HCT116 (cell line): ENCODE measurements around the gene RAI14. TPM values are rescaled to one million over a fixed set of nuclear protein-coding genes. Genes with fewer than 3 reads are reported as not detected.

Experiments used
- ATAC-seq: fragments of 200-7000 bp; cut with Tn5 transposase; 2 replicates; pipeline ENCODE4 v1.9.1; 2020; ENCODE audit warnings: mild to moderate bottlenecking, moderate library complexity
- BruUV-seq: library from RNA; stranded (reverse); fragments of 400-500 nt; replicated peaks from 2 replicates; lab custom pipeline; 2021; lab: Mats Ljungman, UMichigan
- CTCF ChIA-PET: fragments of 300-600 bp; sonication (Branson Sonifier 250); formaldehyde crosslinking; loops from one replicate; lab custom pipeline; 2021; ENCODE audit warnings: antibody characterized with exemption; lab: Charles Lee
- POLR2A ChIA-PET: fragments of 300-600, 350-600 bp; sonication (Branson Sonifier 250); formaldehyde crosslinking; loops from one replicate; lab custom pipeline; 2021; ENCODE audit warnings: antibody characterized with exemption; lab: Charles Lee
- RAD21 ChIA-PET, 2 experiments: fragments of 300-600 bp; sonication (Branson Sonifier 250); formaldehyde crosslinking; loops; one replicate each; lab custom pipeline; 2023; ENCODE audit warnings: low total read pairs in 2 of 2; ENCODE audit not compliant: uncharacterized antibody in 2 of 2, unreplicated experiment in 2 of 2, low non-redundant PET in 1 of 2; lab: Charles Lee
- DNase-seq: peaks from one replicate; pipeline ENCODE4 v3.0.0-alpha.2; 2010; ENCODE audit warnings: low read depth, low spot score
- H2AFZ ChIP-seq: fragments of 200-600 bp; shearing (Covaris generic), sonication (generic); 2 replicates; pipeline ENCODE4 v1.6.1; 2017; ENCODE audit warnings: low read depth, mixed run types, mixed read lengths, antibody characterized with exemption, low read length; ENCODE audit not compliant: poor library complexity, severe bottlenecking
- H3K27ac ChIP-seq: 2 replicates; pipeline ENCODE4 v1.5.1; 2012; ENCODE audit warnings: low read depth, low read length
- H3K27me3 ChIP-seq: fragments of 200-600 bp; sonication (generic); 2 replicates; pipeline ENCODE4 v1.6.1; 2016; ENCODE audit warnings: mixed run types, low read length, mixed read lengths; ENCODE audit not compliant: insufficient read depth
- H3K36me3 ChIP-seq, 2 experiments: fragments of 200-500 bp in 1 of 2; fragments of 200-600 bp in 1 of 2; sonication (Bioruptor generic) in 1 of 2; sonication (generic) in 1 of 2; 2 replicates each; pipeline versions ENCODE4 v1.5.1 to v1.6.1; 2014 to 2016; ENCODE audit warnings: low read length in 2 of 2, inconsistent platforms in 1 of 2, mixed read lengths in 1 of 2, mixed run types in 1 of 2; ENCODE audit not compliant: insufficient read depth in 2 of 2, control insufficient read depth in 1 of 2
- H3K4me1 ChIP-seq, 2 experiments: fragments of 200-600 bp in 1 of 2; sonication (generic) in 1 of 2; 2 replicates each; pipeline versions ENCODE4 v1.5.1 to v1.6.1; 2012 to 2017; ENCODE audit warnings: low read length in 2 of 2, inconsistent platforms in 1 of 2, mild to moderate bottlenecking in 1 of 2, mixed read lengths in 1 of 2, mixed run types in 1 of 2, moderate library complexity in 1 of 2; ENCODE audit not compliant: insufficient read depth in 2 of 2, control insufficient read depth in 1 of 2
- H3K4me2 ChIP-seq: fragments of 200-600 bp; sonication (generic); 2 replicates; pipeline ENCODE4 v1.6.1; 2017; ENCODE audit warnings: mixed run types, low read length, mixed read lengths
- H3K4me3 ChIP-seq, 2 experiments: fragments of 200-600 bp in 1 of 2; sonication (generic) in 1 of 2; replicated peaks in 1 of 2; 2 replicates each; pipeline ENCODE4 v1.5.1; 2011 to 2016; ENCODE audit warnings: low read length in 2 of 2, control low read depth in 1 of 2, low read depth in 1 of 2, mild to moderate bottlenecking in 1 of 2, mixed read lengths in 1 of 2, mixed run types in 1 of 2
- H3K79me2 ChIP-seq: fragments of 200-600 bp; sonication (generic); 2 replicates; pipeline ENCODE4 v1.6.1; 2017; ENCODE audit warnings: mild to moderate bottlenecking, mixed run types, low read length, moderate library complexity, mixed read lengths; ENCODE audit not compliant: insufficient read depth
- H3K9ac ChIP-seq: fragments of 200-600 bp; sonication (generic); 2 replicates; pipeline ENCODE4 v1.6.1; 2016; ENCODE audit warnings: low read length, mixed read lengths
- H3K9me2 ChIP-seq: fragments of 200-600 bp; sonication (generic), shearing (Covaris generic); 2 replicates; pipeline ENCODE4 v1.6.1; 2017; ENCODE audit warnings: mixed run types, mild to moderate bottlenecking, moderate library complexity; ENCODE audit not compliant: insufficient read depth
- H3K9me3 ChIP-seq, 2 experiments: fragments of 200-500 bp in 1 of 2; fragments of 200-600 bp in 1 of 2; sonication (Bioruptor generic) in 1 of 2; sonication (generic) in 1 of 2; 2 replicates each; pipeline ENCODE4 v1.6.1; 2014 to 2017; ENCODE audit warnings: low read length in 2 of 2, mixed read lengths in 2 of 2, inconsistent platforms in 1 of 2, low read depth in 1 of 2, mild to moderate bottlenecking in 1 of 2, mixed run types in 1 of 2, moderate library complexity in 1 of 2; ENCODE audit not compliant: control insufficient read depth in 1 of 2, insufficient read depth in 1 of 2
- H4K20me1 ChIP-seq: fragments of 200-600 bp; sonication (generic), shearing (Covaris generic); 2 replicates; pipeline ENCODE4 v1.6.1; 2017; ENCODE audit warnings: mixed run types, mild to moderate bottlenecking, moderate library complexity; ENCODE audit not compliant: insufficient read depth
- CBX3 ChIP-seq: IDR thresholded peaks from 2 replicates; pipeline ENCODE4 v1.6.1; 2012; ENCODE audit warnings: low read depth
- CEBPB ChIP-seq: IDR thresholded peaks from 2 replicates; pipeline ENCODE4 v1.6.1; 2012; ENCODE audit warnings: low read depth
- CTCF ChIP-seq, 3 experiments: fragments of 200-600 bp in 1 of 3; sonication (generic) in 1 of 3; IDR thresholded peaks in 2 of 3; conservative IDR thresholded peaks in 1 of 3; 2 replicates each; pipeline ENCODE4 v1.5.1; 2012 to 2017; ENCODE audit warnings: low read depth in 2 of 3, low read length in 2 of 3, antibody characterized with exemption in 1 of 3, borderline replicate concordance in 1 of 3, control low read depth in 1 of 3, mild to moderate bottlenecking in 1 of 3, mixed read lengths in 1 of 3, mixed run types in 1 of 3, moderate library complexity in 1 of 3; ENCODE audit not compliant: insufficient read depth in 1 of 3
- EGR1 ChIP-seq: IDR thresholded peaks from 2 replicates; pipeline ENCODE4 v1.6.1; 2012; ENCODE audit warnings: low read depth
- ELF1 ChIP-seq: IDR thresholded peaks from 2 replicates; pipeline ENCODE4 v1.6.1; 2012; ENCODE audit warnings: low read depth, borderline replicate concordance
- EZH2phosphoT487 ChIP-seq: fragments of 200-600 bp; IDR thresholded peaks from 2 replicates; pipeline ENCODE4 v1.6.1; 2018; ENCODE audit warnings: antibody characterized with exemption, borderline replicate concordance
- FOSL1 ChIP-seq: IDR thresholded peaks from 2 replicates; pipeline ENCODE4 v1.6.1; 2012; ENCODE audit warnings: low read depth
- JUND ChIP-seq: IDR thresholded peaks from 2 replicates; pipeline ENCODE4 v1.6.1; 2012
- POLR2AphosphoS5 ChIP-seq: IDR thresholded peaks from 2 replicates; pipeline ENCODE4 v1.6.1; 2011; ENCODE audit warnings: mild to moderate bottlenecking, low read depth, low read length, moderate library complexity
- SIN3A ChIP-seq: IDR thresholded peaks from 2 replicates; pipeline ENCODE4 v1.6.1; 2012; ENCODE audit warnings: low read depth
- SP1 ChIP-seq: IDR thresholded peaks from 2 replicates; pipeline ENCODE4 v1.6.1; 2012; ENCODE audit warnings: low read depth
- SRF ChIP-seq: IDR thresholded peaks from 2 replicates; pipeline ENCODE4 v1.6.1; 2012; ENCODE audit warnings: low read depth
- TCF7L2 ChIP-seq: IDR thresholded peaks from 2 replicates; pipeline ENCODE4 v1.7.0; 2011; ENCODE audit warnings: borderline replicate concordance, inconsistent platforms; ENCODE audit not compliant: insufficient read depth, insufficient read length; ENCODE audit errors: extremely low read depth
- YY1 ChIP-seq: IDR thresholded peaks from 2 replicates; pipeline ENCODE4 v1.6.1; 2011; ENCODE audit warnings: low read length, low read depth, moderate library complexity, mild to moderate bottlenecking; ENCODE audit not compliant: insufficient replicate concordance; ENCODE audit errors: extremely low read depth
- ZBTB33 ChIP-seq: IDR thresholded peaks from 2 replicates; pipeline ENCODE4 v1.6.1; 2011; ENCODE audit warnings: mild to moderate bottlenecking, low read length, moderate library complexity; ENCODE audit not compliant: insufficient replicate concordance; ENCODE audit errors: extremely low read depth
- ZFX ChIP-seq: fragments of 450-650 bp; IDR thresholded peaks from 2 replicates; pipeline ENCODE4 v1.6.1; 2017
- ZNF274 ChIP-seq: fragments of 200-500 bp; sonication (Bioruptor generic); IDR thresholded peaks from 2 replicates; pipeline ENCODE4 v1.6.1; 2014; ENCODE audit warnings: mild to moderate bottlenecking, low read depth, low read length, inconsistent platforms
- intact Hi-C: fragments of 100-400 bp; cut with micrococcal nuclease; formaldehyde crosslinking; loops from 2 replicates; pipeline ENCODE4 v1.10.0; 2022
- total RNA-seq: library from RNA; stranded (reverse); gene quantifications from one replicate; pipeline ENCODE4 v1.2.1, GENCODE V29; 2021; ENCODE audit not compliant: unreplicated experiment
- TF ChIP-seq, protein P1 (sequence below): IDR thresholded peaks from 2 replicates; pipeline ENCODE4 v1.6.1; 2012

RAI14 gene
- total RNA-seq, 1 experiment from 2014 or later, result 47.9 TPM

- Histone ChIP-seq H3K9ac (no peak overlapping the region), H3K36me3 (no peaks in the 10 kb centered on the region), H3K4me1 (peaks cover 0 to 6% of the 10 kb centered on the region in 2 experiments; a peak in 1 of 4 replicates), H3K4me2 (no peak overlapping the region), H3K27ac (no peak overlapping the region), H4K20me1 (no peaks in the 10 kb centered on the region), H3K79me2 (peaks cover 19% of the 10 kb centered on the region; the same call in 1 of the 2 replicates), H2AFZ (no peak overlapping the region), H3K9me2 (no peaks in the 10 kb centered on the region), H3K27me3 (no peaks in the 10 kb centered on the region)
- POLR2A ChIA-PET, result no interaction called here
- CTCF ChIA-PET, result no interaction called here
- intact Hi-C loops, result no loop called here
- DNase-seq (no peak), ATAC-seq (no peak)
- no TSS peak for BruUV-seq
- no peak for TF ChIP-seq ZFX
- TF ChIP-seq, protein P1, sequence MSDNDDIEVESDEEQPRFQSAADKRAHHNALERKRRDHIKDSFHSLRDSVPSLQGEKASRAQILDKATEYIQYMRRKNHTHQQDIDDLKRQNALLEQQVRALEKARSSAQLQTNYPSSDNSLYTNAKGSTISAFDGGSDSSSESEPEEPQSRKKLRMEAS, result no peak
- TF ChIP-seq, all 23 proteins: peak for 0
- no peaks in the 10 kb centered on the region for H3K9me3 ChIP-seq
- RAD21 ChIA-PET, result no interaction called here
- H3K4me3 ChIP-seq, result no peak overlapping the region
Measured at GRCh38 chr5:34718516-34718915, 62.4 kb downstream of the RAI14 start.

DNA sequence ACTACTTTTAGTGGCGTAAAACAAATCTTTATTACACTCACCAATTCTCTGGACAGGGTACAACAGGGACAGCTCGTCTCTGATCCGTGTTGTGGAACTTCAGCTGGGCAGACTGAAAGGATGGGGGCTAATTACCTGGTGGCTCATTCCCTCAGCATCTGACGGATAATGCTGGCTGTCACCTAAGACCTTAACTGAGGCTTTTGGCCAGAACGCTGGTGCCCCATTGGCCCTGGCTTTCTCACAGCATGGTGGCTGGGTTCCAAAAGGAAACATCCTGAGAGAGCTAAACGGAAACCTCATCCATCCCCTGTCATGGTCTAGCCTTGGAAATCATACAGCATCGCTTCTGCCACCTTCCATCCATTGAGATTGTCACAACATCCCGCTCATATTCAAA, 62.9 kb downstream of the RAI14 start:
- Histone ChIP-seq H3K4me3 (no peak overlapping the region), H3K4me2 (no peak overlapping the region), H2AFZ (no peak overlapping the region), H3K9me3 (no peaks in the 10 kb centered on the region), H3K9me2 (no peaks in the 10 kb centered on the region), H3K79me2 (peaks cover 23% of the 10 kb centered on the region; the same call in 1 of the 2 replicates), H3K9ac (no peak overlapping the region), H3K27me3 (no peaks in the 10 kb centered on the region), H4K20me1 (no peaks in the 10 kb centered on the region), H3K27ac (no peak overlapping the region), H3K36me3 (no peaks in the 10 kb centered on the region), H3K4me1 (peaks cover 0 to 6% of the 10 kb centered on the region in 2 experiments; a peak in 1 of 4 replicates)
- ChIA-PET CTCF (no interaction called here), RAD21 (no interaction called here), POLR2A (no interaction called here)
- no TSS peak for BruUV-seq
- ATAC-seq (no peak), DNase-seq (no peak)
- intact Hi-C loops, result no loop called here
- TF ChIP-seq ELF1 (no peak), EZH2phosphoT487 (no peak), SP1 (no peak), CEBPB (no peak), YY1 (no peak), SRF (no peak), POLR2AphosphoS5 (no peak), FOSL1 (no peak), SIN3A (no peak), TCF7L2 (no peak), ZFX (no peak), JUND (no peak), ZNF274 (no peak), EGR1 (no peak), ZBTB33 (no peak), CBX3 (no peak), CTCF (IDR thresholded peaks at IDR 0.05 in 2 of 3, conservative IDR thresholded peaks at IDR 0.05 in 1 of 3; ENCODE audit: borderline replicate concordance in 1 of 3, insufficient read depth in 1 of 3, low read depth in 2 of 3, low read length in 2 of 3) (no peak)
- TF ChIP-seq, protein P1, result no peak
